Mammary epithelial cell (primary cell): Measurements from ENCODE around the gene KLK1.

Experiments
- EZH2 ChIP-seq: IDR thresholded peaks from 2 replicates; pipeline ENCODE4 v1.6.1; 2012; ENCODE audit warnings: low read length, inconsistent platforms, borderline replicate concordance
- TF ChIP-seq, protein P1 (sequence below), 2 donors: IDR thresholded peaks in 1 of 2; conservative IDR thresholded peaks in 1 of 2; 2 replicates each; pipeline ENCODE4 v1.5.1; 2011 to 2012; ENCODE audit warnings: inconsistent platforms in 2 of 2, low read length in 2 of 2, mild to moderate bottlenecking in 2 of 2, control low read depth in 1 of 2, low read depth in 1 of 2; ENCODE audit not compliant: insufficient read depth in 1 of 2; ENCODE audit errors: extremely low read depth in 1 of 2

DNA sequence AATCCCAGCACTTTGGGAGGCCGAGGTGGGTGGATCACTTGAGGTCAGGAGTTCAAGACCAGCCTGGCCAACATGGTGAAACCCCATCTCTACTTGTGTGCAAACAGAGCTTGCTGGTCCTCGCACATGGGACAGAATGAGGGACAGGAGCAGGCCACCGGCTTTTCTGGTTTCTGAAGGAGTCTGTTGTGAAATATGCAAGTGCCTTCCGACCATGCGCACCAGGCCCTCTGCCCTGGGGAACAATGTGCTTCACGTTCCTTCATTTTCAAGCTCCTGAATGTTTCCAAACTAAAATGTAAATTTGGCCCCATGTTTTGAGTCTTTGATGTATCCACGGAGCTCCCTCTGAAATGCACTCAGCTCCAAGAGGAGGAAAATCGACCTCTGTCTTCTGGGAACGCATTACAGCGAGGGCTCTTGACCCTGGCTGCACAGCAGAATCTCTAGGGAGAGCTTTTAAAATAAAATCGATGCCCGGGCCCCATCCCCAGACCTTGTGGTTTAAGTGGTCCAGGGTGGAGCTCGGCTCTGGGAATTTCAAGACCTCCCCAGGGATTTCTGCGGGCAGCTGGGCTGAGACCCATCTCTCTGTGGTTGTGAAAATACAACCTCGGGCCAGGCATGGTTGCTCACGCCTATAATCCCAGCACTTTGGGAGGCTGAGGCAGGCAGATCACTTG is 42.7 kb downstream of the KLK1 start:
- TF ChIP-seq, protein P1, sequence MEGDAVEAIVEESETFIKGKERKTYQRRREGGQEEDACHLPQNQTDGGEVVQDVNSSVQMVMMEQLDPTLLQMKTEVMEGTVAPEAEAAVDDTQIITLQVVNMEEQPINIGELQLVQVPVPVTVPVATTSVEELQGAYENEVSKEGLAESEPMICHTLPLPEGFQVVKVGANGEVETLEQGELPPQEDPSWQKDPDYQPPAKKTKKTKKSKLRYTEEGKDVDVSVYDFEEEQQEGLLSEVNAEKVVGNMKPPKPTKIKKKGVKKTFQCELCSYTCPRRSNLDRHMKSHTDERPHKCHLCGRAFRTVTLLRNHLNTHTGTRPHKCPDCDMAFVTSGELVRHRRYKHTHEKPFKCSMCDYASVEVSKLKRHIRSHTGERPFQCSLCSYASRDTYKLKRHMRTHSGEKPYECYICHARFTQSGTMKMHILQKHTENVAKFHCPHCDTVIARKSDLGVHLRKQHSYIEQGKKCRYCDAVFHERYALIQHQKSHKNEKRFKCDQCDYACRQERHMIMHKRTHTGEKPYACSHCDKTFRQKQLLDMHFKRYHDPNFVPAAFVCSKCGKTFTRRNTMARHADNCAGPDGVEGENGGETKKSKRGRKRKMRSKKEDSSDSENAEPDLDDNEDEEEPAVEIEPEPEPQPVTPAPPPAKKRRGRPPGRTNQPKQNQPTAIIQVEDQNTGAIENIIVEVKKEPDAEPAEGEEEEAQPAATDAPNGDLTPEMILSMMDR (conservative IDR thresholded peaks at IDR 0.05 in 1 of 2, IDR thresholded peaks at IDR 0.05 in 1 of 2; ENCODE audit: extremely low read depth in 1 of 2, insufficient read depth in 1 of 2, low read depth in 1 of 2, low read length in 2 of 2): no peak
- TF ChIP-seq EZH2: peak; percentile 42
